ENCODE data around the gene DNAL4.

- TF ChIP-seq POLR2A (IDR thresholded peaks at IDR 0.05; ENCODE audit: low read depth, low read length), result no peak
- TF ChIP-seq CTCF (conservative IDR thresholded peaks at IDR 0.05; ENCODE audit: low read depth, low read length), result no peak
- TF ChIP-seq BHLHE40 (IDR thresholded peaks at IDR 0.05; ENCODE audit: low read depth, low read length), result no peak
- no peak for TF ChIP-seq USF2 (IDR thresholded peaks at IDR 0.05; ENCODE audit: low read depth, low read length)
- no peak for TF ChIP-seq MAZ (IDR thresholded peaks at IDR 0.05; ENCODE audit: borderline replicate concordance, low read depth, low read length)
- TF ChIP-seq ELK1 (IDR thresholded peaks at IDR 0.05; ENCODE audit: borderline replicate concordance, low read depth, low read length), result no peak
- no peak for TF ChIP-seq RAD21 (IDR thresholded peaks at IDR 0.05; ENCODE audit: low read length)
- no peak for TF ChIP-seq CHD1 (IDR thresholded peaks at IDR 0.05; ENCODE audit: low read depth, low read length)
- TF ChIP-seq RFX5 (IDR thresholded peaks at IDR 0.05; ENCODE audit: low read depth, low read length), result no peak
- no peak for TF ChIP-seq MAFK (IDR thresholded peaks at IDR 0.05; ENCODE audit: low read depth, low read length)
- TF ChIP-seq FOS (IDR thresholded peaks at IDR 0.05; ENCODE audit: low read depth, low read length), result no peak
Observed at GRCh38 chr22:38826801-38827200, 32.9 kb upstream of the DNAL4 start.
